H4 (cell line): ENCODE results near the gene HS3ST5. TPM values are rescaled to one million over a fixed set of nuclear protein-coding genes. Genes with fewer than 3 reads are reported as not detected.

Experiments
- DNase-seq: peaks from one replicate; pipeline ENCODE4 v3.0.0-alpha.2; 2015; ENCODE audit warnings: low spot score
- total RNA-seq: library from RNA; depleted of rRNA; stranded (reverse); fragments of >200 nt; shearing (Covaris generic); gene quantifications from 2 replicates; pipeline ENCODE4 v1.2.3, GENCODE V29; 2014

The HS3ST5 gene
- total RNA-seq, 1 experiment from 2014 or later: not detected

GRCh38 chr6:114194362-114195026 is 148.3 kb downstream of the HS3ST5 start:
- DNase-seq: peak; percentile 45

DNA sequence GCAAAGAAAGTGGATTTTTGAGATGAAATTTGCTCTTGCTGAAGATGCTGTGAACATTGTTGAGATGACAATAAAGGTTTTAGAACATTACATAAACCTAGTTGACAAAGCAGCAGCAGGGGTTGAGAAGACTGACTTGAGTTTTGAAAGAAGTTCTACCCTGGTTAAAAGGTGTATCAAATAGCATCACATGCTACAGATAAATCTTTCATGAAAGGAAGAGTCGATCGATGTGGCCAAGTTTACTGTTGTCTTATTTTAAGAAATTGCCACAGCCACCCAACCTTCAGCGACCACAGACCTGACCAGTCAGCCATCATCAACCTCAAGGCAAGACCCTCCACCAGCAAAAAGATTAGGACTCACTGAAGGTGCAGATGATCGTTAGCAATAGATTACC is 155.3 kb downstream of the HS3ST5 start:
- DNase-seq: no peak

DNA sequence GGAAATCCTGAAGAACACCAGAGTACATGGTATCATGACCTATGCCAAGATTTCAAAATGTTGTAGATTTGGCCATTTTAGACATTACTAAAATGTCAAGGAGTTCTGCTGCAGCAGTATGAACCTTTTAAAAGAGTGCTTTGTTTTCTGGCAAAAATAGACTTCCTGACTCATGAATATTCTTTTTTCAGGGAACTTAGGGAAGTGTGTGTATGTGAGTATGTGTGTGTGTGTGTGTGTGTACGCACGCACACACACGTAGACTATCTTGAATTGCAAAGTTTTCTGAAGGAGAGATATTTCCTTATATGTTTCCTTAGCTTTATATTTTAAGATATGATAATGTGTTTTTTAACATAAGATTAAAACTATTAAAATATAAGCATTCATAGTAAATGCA is 161.2 kb downstream of the HS3ST5 start:
- DNase-seq: no peak

- no peak for DNase-seq
These were observed 163.4 kb downstream of the HS3ST5 start for GRCh38 chr6:114179411-114179810.

GRCh38 chr6:114176726-114177125 is 166.1 kb downstream of the HS3ST5 start:
- no peak for DNase-seq

DNA sequence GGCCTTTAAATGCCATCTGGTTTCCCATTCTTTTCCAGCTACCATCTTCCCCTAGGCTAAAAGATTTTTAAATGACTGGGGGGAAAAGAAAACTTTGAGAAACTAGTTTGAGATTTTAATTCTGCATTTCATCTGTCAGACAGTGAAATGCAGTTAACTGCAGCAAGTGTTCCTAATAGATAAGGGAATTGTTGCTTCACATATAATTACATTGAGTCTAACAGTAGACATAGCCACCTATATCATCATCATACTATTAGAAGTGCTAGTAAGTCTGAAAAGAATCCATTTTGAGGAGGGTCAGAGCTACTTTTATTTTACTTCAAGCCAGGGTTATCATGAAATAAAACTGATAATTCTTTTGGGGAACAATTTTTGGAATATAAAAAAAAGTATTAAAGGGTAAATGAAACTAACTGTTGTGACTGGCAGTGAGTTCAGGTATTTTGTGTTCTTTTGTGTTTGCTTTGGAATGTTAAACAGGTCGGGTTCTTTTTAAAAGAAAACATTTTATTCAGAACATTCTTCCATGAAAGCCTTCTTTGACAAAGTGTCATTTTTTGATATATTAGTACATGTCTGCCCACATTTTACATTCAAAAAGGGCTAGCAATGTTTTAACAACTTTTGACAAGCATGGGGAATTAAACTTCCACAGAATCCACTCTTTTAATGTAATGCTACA is 170.1 kb downstream of the HS3ST5 start:
- DNase-seq: no peak

GRCh38 chr6:114171473-114171872 is 171.3 kb downstream of the HS3ST5 start:
- DNase-seq: no peak

- no peak for DNase-seq
These were observed 171.8 kb downstream of the HS3ST5 start for GRCh38 chr6:114170958-114171387.

DNA sequence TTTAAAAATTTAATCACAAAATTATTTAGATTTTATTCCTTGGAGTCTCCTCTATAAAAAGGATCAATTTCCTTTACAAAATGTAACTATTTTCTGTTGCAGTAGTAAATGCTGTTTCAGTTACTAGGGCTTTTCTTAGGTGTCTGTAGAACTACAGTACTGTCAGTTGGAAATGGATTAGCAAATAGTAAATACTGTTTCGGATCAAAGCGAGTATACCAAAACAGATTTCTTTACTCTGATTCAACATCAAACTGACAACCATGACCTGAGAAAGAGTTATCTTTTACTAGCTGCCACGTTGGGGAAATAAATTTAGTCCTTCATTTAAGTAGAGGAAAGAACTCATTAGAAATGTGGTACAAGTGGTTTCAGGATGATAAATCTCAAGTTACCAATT is 172.5 kb downstream of the HS3ST5 start:
- DNase-seq: no peak

GRCh38 chr6:114169763-114170162 is 173.1 kb downstream of the HS3ST5 start:
- no peak for DNase-seq

GRCh38 chr6:114167583-114168576 is 174.9 kb downstream of the HS3ST5 start:
- DNase-seq: no peak

GRCh38 chr6:114164207-114164606 is 178.6 kb downstream of the HS3ST5 start:
- DNase-seq: no peak

DNA sequence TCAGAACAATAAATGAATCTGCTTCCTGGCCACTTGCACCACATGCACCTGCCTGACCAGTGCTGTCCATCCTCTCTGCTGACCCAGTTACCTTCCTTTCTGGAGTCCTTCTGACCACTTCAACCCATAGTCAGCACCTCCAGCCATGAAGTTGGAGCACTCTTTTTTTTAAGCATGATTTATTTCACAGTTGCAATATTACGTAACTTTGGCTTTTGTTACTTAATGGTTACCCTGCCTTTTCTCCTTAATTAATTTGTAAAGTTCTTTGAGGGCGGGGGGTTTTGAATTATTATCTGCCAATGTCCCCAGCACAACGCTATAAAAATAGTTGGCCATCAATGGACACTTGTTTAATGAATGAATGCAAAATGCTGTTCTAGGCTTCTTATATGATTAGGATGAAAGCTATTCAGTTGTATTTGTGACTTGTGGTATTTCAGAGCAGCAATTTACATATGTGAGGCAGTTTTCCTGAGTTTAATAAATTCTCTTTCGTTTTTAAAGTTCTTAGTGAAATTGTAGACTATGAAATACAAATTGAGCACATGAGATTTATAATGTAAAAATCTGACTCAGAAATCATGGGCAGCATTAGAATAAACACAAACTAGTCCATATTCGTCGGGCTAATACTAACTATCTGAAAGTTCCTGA is 180.0 kb downstream of the HS3ST5 start:
- DNase-seq: no peak

DNA sequence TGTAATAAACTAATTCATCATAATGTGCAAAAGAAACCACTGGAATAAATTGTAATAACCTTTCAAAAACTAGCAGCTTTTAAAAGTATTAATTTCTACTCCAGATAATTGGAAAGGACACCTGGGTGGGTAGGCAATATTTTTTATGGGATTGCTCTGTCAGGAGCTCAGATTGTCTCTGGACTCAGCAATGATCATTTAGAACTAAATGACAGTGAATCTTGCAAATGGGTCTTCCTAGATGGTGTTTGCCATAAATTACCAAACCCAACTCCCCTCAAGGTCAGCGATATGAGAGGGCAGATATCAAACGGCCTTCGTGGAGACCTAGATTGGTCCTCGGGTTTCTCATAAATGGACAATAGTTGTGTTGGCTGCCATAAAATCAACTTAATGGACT is 181.9 kb downstream of the HS3ST5 start:
- no peak for DNase-seq

DNA sequence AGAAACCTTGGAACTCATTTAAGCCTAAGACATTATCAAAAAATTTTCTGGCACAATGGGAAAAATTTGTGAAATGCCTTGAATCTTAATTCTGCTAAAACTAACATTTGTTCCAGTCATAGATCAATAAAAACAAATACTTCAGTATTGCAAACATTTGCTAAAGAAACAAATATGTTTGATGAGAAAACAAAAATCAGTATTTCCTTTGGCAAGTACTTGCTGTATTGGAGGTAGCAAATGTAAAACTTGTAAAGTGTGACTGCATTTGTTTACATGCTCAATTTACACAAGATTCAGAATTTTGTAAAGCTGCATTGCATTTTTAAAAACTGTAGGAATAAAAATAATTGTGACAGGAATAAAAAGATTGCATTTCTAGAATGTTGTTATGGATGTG is 183.1 kb downstream of the HS3ST5 start:
- no peak for DNase-seq

GRCh38 chr6:114158838-114159694 is 183.8 kb downstream of the HS3ST5 start:
- DNase-seq: no peak

- DNase-seq: no peak
These were observed 184.4 kb downstream of the HS3ST5 start for GRCh38 chr6:114158411-114158810.

GRCh38 chr6:114157848-114158247 is 185.0 kb downstream of the HS3ST5 start:
- no peak for DNase-seq

DNA sequence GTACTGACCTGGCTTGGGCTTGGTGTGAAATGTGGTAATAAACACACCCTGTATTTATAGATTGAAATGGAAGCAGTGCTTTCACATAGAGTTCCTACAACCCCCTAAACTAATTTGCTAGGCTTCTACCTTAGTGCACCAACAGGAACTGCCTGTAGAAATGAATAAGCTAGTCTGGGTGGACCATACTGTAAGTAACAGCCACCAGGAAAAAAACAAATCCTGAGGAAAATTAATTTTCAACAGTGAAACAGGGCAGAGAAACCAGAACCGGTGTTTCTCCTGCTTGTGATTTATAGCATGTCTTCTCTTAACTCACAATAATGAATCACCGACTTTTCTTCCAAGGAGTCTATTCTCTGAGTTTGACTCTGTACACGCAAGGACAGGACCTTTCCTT is 187.1 kb downstream of the HS3ST5 start:
- DNase-seq: no peak

DNA sequence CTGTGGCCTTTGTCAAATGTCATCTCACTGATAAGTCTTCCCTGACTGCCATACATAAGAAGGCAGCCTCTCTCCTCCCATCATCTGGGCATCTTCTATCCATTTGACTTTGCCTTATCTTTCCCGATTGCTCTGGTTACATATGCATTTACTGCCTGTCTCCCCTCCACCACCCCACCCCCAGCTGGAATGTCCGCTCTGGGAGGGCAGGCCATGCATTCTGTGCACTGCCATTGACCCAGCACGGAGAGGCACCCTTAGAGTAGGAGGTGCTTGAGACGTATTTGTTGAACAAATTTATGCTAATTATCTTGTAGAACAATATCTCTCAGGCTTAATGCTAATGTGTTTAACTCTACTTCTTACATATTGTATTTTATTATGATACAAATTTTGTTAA is 188.0 kb downstream of the HS3ST5 start:
- no peak for DNase-seq

DNA sequence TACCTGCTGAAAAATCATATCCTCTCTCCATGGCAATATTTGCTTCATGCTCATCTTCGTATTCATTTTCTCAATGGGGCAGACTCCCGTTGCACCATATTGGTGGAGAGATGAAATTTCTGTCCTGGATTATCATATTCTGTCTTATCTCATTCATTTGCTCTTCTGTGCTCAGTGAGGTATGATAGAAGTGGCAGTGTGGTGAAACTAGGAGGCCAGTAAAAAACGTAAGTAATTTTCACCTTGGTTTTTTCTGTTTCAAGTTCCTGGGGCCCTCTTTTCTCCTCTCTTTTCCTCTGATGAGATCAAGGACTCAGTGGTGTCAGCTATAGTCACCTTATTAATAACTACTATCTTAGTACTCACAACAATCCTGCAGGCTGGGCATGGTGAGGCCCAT is 189.4 kb downstream of the HS3ST5 start:
- no peak for DNase-seq
